OCI-LY3 (cell line): ENCODE data around the gene MCEMP1.
A peak's percentile ranks its signal among the peaks of the same experiment; 100 is the strongest.

Experiments
- H2AFZ ChIP-seq: fragments of 200-600, 300-600 bp; shearing (Covaris generic); 2 replicates; pipeline ENCODE4 v1.6.0; 2014; ENCODE audit warnings: antibody characterized with exemption, low read depth, low read length
- H3K27ac ChIP-seq: fragments of 200-600, 300-600 bp; sonication (generic); 2 replicates; pipeline ENCODE4 v1.5.1; 2014; ENCODE audit warnings: mild to moderate bottlenecking, low read length, moderate library complexity, mixed read lengths
- H3K27me3 ChIP-seq: fragments of 200-600, 300-600 bp; sonication (generic); 2 replicates; pipeline ENCODE4 v1.6.1; 2014; ENCODE audit warnings: low read depth, low read length, mixed read lengths
- H3K36me3 ChIP-seq: fragments of 200-600, 300-600 bp; sonication (generic); replicated peaks from 2 replicates; pipeline ENCODE3; 2014; ENCODE audit warnings: low read depth, low read length, mixed read lengths
- H3K4me1 ChIP-seq: fragments of 300-600, 200-600 bp; sonication (generic); 2 replicates; pipeline ENCODE4 v1.6.1; 2014; ENCODE audit warnings: low read length, mixed read lengths
- H3K4me2 ChIP-seq: fragments of 200-600, 300-600 bp; sonication (generic); 2 replicates; pipeline ENCODE4 v1.6.1; 2014; ENCODE audit warnings: low read length, mixed read lengths
- H3K4me3 ChIP-seq: fragments of 300-600, 200-600 bp; sonication (generic); 2 replicates; pipeline ENCODE4 v1.5.1; 2014; ENCODE audit warnings: antibody characterized with exemption, mild to moderate bottlenecking, low read length, moderate library complexity
- H3K79me2 ChIP-seq: fragments of 300-600, 200-600 bp; shearing (Covaris generic); 2 replicates; pipeline ENCODE4 v1.6.1; 2014; ENCODE audit warnings: mild to moderate bottlenecking, low read length, mixed read lengths
- H3K9ac ChIP-seq: fragments of 300-600, 200-600 bp; shearing (Covaris generic); 2 replicates; pipeline ENCODE4 v1.6.0; 2014; ENCODE audit warnings: mild to moderate bottlenecking, low read length, moderate library complexity
- H3K9me3 ChIP-seq: fragments of 200-600, 300-600 bp; shearing (Covaris generic); 2 replicates; pipeline ENCODE4 v1.6.1; 2014; ENCODE audit warnings: low read length, mixed read lengths; ENCODE audit not compliant: insufficient read depth
- H4K20me1 ChIP-seq: fragments of 200-600, 300-600 bp; sonication (generic); 2 replicates; pipeline ENCODE4 v1.6.1; 2016; ENCODE audit warnings: low read length, mixed read lengths; ENCODE audit not compliant: insufficient read depth
- EZH2phosphoT487 ChIP-seq: fragments of 200-600 bp; shearing (Covaris generic); IDR thresholded peaks from 2 replicates; pipeline ENCODE4 v1.6.1; 2018; ENCODE audit warnings: antibody characterized with exemption, mixed run types, low read depth
- TF ChIP-seq, protein P1 (sequence below): fragments of 200-600, 300-600 bp; sonication (generic); IDR thresholded peaks from 2 replicates; pipeline ENCODE4 v1.5.1; 2014; ENCODE audit warnings: antibody characterized with exemption, low read length, low read depth

The MCEMP1 gene

DNA sequence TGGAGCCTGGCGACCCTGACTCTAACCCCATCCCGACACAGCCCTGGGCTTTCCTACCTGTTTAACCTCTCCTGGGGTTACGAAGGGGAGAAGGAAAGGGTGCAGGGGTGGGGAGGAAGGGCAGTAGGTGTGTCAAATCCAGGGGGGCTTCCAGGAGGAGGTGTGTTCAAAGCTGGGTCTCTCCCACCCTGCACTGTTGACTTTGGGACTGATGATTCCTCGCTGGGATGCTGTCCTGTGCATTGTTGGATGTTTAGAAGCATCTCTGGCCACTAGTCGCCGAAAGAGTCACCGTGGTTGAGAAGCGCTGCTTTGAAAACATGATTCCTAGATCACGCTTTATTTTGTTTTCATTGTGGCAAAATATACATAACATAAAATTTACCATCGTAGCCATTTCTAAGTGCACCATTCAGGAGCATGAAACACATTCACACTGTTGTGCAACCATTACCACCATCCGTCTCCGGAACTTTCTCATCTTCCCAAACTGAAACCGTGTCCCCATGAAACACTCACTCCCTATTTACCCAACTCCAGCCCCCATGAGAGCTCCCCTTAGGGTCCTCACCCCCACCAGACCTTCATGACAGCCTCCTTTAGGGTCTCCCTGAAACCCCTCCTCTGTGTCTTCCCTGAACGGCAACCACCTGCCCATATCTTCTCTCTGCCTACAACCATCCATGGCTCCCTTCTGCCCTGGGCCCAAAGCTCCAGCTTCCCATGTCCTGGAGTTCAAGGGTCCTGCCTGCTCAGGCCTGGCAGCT is 29.5 kb downstream of the MCEMP1 start:
- Histone ChIP-seq H4K20me1 (no peaks in the 10 kb centered on the region; the same call in 1 of the 2 replicates), H3K79me2 (no peaks in the 10 kb centered on the region), H3K36me3 (no peaks in the 10 kb centered on the region), H3K9me3 (no peaks in the 10 kb centered on the region), H3K4me3 (peak overlapping the region; percentile 67), H3K4me1 (peaks cover 52% of the 10 kb centered on the region), H3K27me3 (peaks cover 70% of the 10 kb centered on the region), H3K4me2 (peak overlapping the region; percentile 94), H3K9ac (peak overlapping the region; percentile 43; the same call in 1 of the 2 replicates), H3K27ac (peak overlapping the region; percentile 43; the same call in 1 of the 2 replicates), H2AFZ (no peak overlapping the region; the same call in 1 of the 2 replicates)
- TF ChIP-seq, protein P1, sequence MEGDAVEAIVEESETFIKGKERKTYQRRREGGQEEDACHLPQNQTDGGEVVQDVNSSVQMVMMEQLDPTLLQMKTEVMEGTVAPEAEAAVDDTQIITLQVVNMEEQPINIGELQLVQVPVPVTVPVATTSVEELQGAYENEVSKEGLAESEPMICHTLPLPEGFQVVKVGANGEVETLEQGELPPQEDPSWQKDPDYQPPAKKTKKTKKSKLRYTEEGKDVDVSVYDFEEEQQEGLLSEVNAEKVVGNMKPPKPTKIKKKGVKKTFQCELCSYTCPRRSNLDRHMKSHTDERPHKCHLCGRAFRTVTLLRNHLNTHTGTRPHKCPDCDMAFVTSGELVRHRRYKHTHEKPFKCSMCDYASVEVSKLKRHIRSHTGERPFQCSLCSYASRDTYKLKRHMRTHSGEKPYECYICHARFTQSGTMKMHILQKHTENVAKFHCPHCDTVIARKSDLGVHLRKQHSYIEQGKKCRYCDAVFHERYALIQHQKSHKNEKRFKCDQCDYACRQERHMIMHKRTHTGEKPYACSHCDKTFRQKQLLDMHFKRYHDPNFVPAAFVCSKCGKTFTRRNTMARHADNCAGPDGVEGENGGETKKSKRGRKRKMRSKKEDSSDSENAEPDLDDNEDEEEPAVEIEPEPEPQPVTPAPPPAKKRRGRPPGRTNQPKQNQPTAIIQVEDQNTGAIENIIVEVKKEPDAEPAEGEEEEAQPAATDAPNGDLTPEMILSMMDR = no peak
- TF ChIP-seq EZH2phosphoT487 = no peak

- peaks cover 46% of the 10 kb centered on the region for H3K4me1 ChIP-seq
Observed at GRCh38 chr19:7706955-7707456, 30.1 kb downstream of the MCEMP1 start.

GRCh38 chr19:7709932-7710460 is 33.1 kb downstream of the MCEMP1 start:
- no peaks in the 10 kb centered on the region for H3K36me3 ChIP-seq
- peaks cover 52% of the 10 kb centered on the region for H3K27me3 ChIP-seq
- no peak overlapping the region for H3K4me2 ChIP-seq
- H3K79me2 ChIP-seq = no peaks in the 10 kb centered on the region
- TF ChIP-seq, protein P1 = no peak
- no peak for TF ChIP-seq EZH2phosphoT487
- peaks cover 24% of the 10 kb centered on the region for H3K4me1 ChIP-seq
- no peak overlapping the region for H3K9ac ChIP-seq
- no peaks in the 10 kb centered on the region for H3K9me3 ChIP-seq
- H3K4me3 ChIP-seq = no peak overlapping the region
- no peak overlapping the region for H3K27ac ChIP-seq
- H2AFZ ChIP-seq = no peak overlapping the region
- no peaks in the 10 kb centered on the region; the same call in 1 of the 2 replicates for H4K20me1 ChIP-seq

More at GRCh38 chr19:7706955-7707456, 30.1 kb downstream of the MCEMP1 start:
- Histone ChIP-seq H4K20me1 (no peaks in the 10 kb centered on the region; the same call in 1 of the 2 replicates), H3K9ac (no peak overlapping the region), H3K27ac (no peak overlapping the region), H3K36me3 (no peaks in the 10 kb centered on the region), H3K79me2 (no peaks in the 10 kb centered on the region), H3K9me3 (no peaks in the 10 kb centered on the region), H2AFZ (no peak overlapping the region), H3K4me2 (no peak overlapping the region), H3K4me3 (no peak overlapping the region), H3K27me3 (peaks cover 69% of the 10 kb centered on the region)
- TF ChIP-seq EZH2phosphoT487 = no peak
- TF ChIP-seq, protein P1 = no peak

- Histone ChIP-seq H3K27ac (no peak overlapping the region), H3K4me3 (no peak overlapping the region), H3K36me3 (no peaks in the 10 kb centered on the region), H2AFZ (no peak overlapping the region), H3K4me1 (peaks cover 18% of the 10 kb centered on the region), H4K20me1 (no peaks in the 10 kb centered on the region; the same call in 1 of the 2 replicates), H3K9ac (no peak overlapping the region), H3K9me3 (no peaks in the 10 kb centered on the region), H3K27me3 (peaks cover 50% of the 10 kb centered on the region), H3K4me2 (no peak overlapping the region), H3K79me2 (no peaks in the 10 kb centered on the region)
- no peak for TF ChIP-seq EZH2phosphoT487
- TF ChIP-seq, protein P1 = no peak
Observed at GRCh38 chr19:7710616-7711015, 33.7 kb downstream of the MCEMP1 start.
